Suprapubic skin (tissue), 4 donors: Measurements from ENCODE around the gene COPG2.

Source experiments
- EP300 ChIP-seq: sonication (generic); formaldehyde crosslinking; IDR thresholded peaks from one replicate; pipeline ENCODE4 v1.6.1; 2017; ENCODE audit warnings: antibody characterized with exemption
- POLR2A ChIP-seq, 2 donors: fragments of 450-650 bp; IDR thresholded peaks; one replicate each; pipeline ENCODE4 v1.6.1; 2017; ENCODE audit warnings: antibody characterized with exemption in 2 of 2, mild to moderate bottlenecking in 2 of 2, moderate library complexity in 2 of 2
- POLR2AphosphoS5 ChIP-seq, 3 donors: sonication (generic); formaldehyde crosslinking; IDR thresholded peaks; one replicate each; pipeline ENCODE4 v1.6.1; 2017; ENCODE audit warnings: antibody characterized with exemption in 3 of 3
- TF ChIP-seq, protein P1 (sequence below), 2 donors: fragments of 200-600 bp in 1 of 2; fragments of 450-650 bp in 1 of 2; sonication (generic) in 1 of 2; IDR thresholded peaks; one replicate each; pipeline ENCODE4 v1.5.1; 2016 to 2019; ENCODE audit warnings: antibody characterized with exemption in 2 of 2, mild to moderate bottlenecking in 1 of 2, moderate library complexity in 1 of 2

DNA sequence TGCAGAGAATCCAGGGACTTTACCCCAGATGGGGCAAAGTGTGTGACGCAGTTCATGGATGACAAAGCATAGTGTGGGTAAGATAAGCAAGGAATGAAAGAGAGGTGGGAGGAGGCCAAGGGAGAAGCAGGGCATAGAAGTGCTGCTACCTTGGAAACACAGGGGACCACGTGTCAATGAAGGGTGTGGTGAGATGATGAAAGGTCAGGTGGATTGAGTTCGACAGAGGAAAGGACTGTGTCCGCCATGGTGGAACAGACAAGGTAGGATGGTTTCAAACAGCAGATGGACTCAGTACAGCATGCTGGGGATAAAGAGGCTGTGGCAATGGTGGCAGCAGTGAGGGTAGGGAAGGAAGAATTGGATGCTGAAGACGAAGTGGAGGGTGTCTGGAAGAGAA is 143.9 kb downstream of the COPG2 start:
- TF ChIP-seq, protein P1, sequence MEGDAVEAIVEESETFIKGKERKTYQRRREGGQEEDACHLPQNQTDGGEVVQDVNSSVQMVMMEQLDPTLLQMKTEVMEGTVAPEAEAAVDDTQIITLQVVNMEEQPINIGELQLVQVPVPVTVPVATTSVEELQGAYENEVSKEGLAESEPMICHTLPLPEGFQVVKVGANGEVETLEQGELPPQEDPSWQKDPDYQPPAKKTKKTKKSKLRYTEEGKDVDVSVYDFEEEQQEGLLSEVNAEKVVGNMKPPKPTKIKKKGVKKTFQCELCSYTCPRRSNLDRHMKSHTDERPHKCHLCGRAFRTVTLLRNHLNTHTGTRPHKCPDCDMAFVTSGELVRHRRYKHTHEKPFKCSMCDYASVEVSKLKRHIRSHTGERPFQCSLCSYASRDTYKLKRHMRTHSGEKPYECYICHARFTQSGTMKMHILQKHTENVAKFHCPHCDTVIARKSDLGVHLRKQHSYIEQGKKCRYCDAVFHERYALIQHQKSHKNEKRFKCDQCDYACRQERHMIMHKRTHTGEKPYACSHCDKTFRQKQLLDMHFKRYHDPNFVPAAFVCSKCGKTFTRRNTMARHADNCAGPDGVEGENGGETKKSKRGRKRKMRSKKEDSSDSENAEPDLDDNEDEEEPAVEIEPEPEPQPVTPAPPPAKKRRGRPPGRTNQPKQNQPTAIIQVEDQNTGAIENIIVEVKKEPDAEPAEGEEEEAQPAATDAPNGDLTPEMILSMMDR (IDR thresholded peaks at IDR 0.05), result no peak
- TF ChIP-seq EP300 (no peak), POLR2A (IDR thresholded peaks at IDR 0.05) (no peak), POLR2AphosphoS5 (IDR thresholded peaks at IDR 0.05) (no peak)
